ENCODE results near the gene COL20A1.

DNA sequence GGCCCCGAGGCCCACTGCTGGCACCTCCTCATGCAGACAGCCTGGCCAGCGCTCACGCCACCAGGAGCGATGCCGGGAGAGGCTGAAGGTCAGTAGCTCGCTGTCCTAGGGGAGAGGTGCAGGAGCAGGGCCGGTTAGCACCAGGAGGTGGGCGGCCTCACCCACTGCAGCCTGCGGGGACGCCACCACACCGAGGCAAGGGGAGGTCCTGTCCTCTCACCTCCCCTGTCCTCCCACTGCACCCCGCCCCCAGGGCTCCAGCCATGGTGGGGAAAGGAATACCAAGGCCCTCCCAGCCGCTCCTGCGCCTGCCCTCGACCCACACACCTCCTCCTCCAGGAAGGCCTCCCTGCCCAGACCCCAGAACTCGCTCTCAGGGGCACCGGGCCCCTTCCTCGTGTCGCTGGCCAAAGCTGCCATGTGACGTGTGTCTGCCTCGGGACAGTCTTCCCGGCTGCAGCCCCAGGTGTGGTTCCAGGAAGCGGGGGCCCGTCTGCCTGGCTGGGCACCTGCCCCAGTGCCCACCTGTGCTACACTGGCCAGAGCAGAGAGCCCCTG, 45.2 kb upstream of the COL20A1 start:
- no peak for TF ChIP-seq CTCF (conservative IDR thresholded peaks at IDR 0.05 in 1 of 2, IDR thresholded peaks at IDR 0.05 in 1 of 2; ENCODE audit: low read depth in 1 of 2, low read length in 2 of 2)
- TF ChIP-seq EZH2 (IDR thresholded peaks at IDR 0.05; ENCODE audit: low read length, missing control alignments), result no peak

Measured in fibroblast of lung (primary cell).